OCI-LY1 (cell line): ENCODE results near the gene LPCAT3.

Source experiments
- EZH2 ChIP-seq: fragments of 200-600 bp; sonication (generic), shearing (Covaris generic); IDR thresholded peaks from 2 replicates; pipeline ENCODE4 v1.8.0; 2017; ENCODE audit warnings: borderline replicate concordance, mixed run types, mild to moderate bottlenecking, antibody characterized with exemption, low read length, moderate library complexity, mixed read lengths
- TF ChIP-seq, protein P1 (sequence below): fragments of 200-600 bp; sonication (generic), shearing (Covaris generic); IDR thresholded peaks from 2 replicates; pipeline ENCODE4 v1.5.1; 2017; ENCODE audit warnings: mild to moderate bottlenecking, antibody characterized with exemption, low read length, moderate library complexity, mixed read lengths

DNA sequence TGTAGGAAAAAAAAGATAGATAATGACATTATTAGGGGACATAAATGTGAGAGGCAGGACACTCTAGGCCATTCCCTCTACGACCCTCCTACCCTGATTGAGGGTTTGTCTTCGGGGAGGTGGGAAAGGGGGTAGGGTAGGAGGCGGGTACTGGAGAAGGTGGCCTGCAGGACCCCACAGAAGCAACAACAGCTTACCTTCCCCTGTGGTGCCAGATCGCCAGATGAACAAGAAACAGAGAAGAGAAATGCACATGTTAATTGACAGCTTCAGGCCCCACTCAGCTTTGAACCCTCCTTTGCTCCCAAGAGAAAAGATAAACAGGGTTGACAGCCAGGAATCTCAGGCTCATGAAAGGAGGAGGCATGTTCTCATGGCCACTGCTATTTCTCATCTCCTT, 52.6 kb downstream of the LPCAT3 start:
- TF ChIP-seq, protein P1, sequence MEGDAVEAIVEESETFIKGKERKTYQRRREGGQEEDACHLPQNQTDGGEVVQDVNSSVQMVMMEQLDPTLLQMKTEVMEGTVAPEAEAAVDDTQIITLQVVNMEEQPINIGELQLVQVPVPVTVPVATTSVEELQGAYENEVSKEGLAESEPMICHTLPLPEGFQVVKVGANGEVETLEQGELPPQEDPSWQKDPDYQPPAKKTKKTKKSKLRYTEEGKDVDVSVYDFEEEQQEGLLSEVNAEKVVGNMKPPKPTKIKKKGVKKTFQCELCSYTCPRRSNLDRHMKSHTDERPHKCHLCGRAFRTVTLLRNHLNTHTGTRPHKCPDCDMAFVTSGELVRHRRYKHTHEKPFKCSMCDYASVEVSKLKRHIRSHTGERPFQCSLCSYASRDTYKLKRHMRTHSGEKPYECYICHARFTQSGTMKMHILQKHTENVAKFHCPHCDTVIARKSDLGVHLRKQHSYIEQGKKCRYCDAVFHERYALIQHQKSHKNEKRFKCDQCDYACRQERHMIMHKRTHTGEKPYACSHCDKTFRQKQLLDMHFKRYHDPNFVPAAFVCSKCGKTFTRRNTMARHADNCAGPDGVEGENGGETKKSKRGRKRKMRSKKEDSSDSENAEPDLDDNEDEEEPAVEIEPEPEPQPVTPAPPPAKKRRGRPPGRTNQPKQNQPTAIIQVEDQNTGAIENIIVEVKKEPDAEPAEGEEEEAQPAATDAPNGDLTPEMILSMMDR = no peak
- TF ChIP-seq EZH2 = no peak
